Pancreas (tissue), 10 donors: ENCODE data around the gene SETD1A. TPM values are rescaled to one million over a fixed set of nuclear protein-coding genes. Genes with fewer than 3 reads are reported as not detected.
A peak's percentile ranks its signal among the peaks of the same experiment; 100 is the strongest.

Experiments used
- ATAC-seq, 4 donors: fragments of 200-7000 bp; cut with Tn5 transposase; one replicate each; pipeline versions ENCODE4 v1.8.0 to v1.9.1; 2020; ENCODE audit warnings: mild to moderate bottlenecking in 4 of 4, moderate library complexity in 4 of 4
- DNase-seq, 6 donors: peaks; one replicate each; pipeline ENCODE4 v3.0.0-alpha.2; 2020
- FAIRE-seq: peaks from 2 replicates; lab custom pipeline; 2012; peaks lifted over from hg19 to GRCh38; lab: Jason Lieb, UNC
- H3K27ac ChIP-seq, 4 donors: fragments of 200-600 bp; sonication (generic); 1 replicate in 3 of 4; 2 replicates in 1 of 4; pipeline versions ENCODE4 v1.5.0 to v1.8.0; 2020
- H3K27me3 ChIP-seq, 4 donors: fragments of 200-600 bp; one replicate each; pipeline ENCODE4 v1.8.0; 2021
- H3K36me3 ChIP-seq, 3 donors: fragments of 200-600 bp; sonication (generic) in 1 of 3; one replicate each; pipeline versions ENCODE4 v1.5.0 to v1.8.0; 2020 to 2021
- H3K4me1 ChIP-seq, 3 donors: fragments of 200-600 bp; one replicate each; pipeline ENCODE4 v1.8.0; 2021
- H3K4me3 ChIP-seq, 4 donors: fragments of 200-600 bp; sonication (generic) in 2 of 4; one replicate each; pipeline versions ENCODE4 v1.5.0 to v1.8.0; 2020 to 2021
- H3K9me3 ChIP-seq, 4 donors: fragments of 200-600 bp; one replicate each; pipeline ENCODE4 v1.8.0; 2021
- WGBS, 2 donors: extraction: QIAGEN DNeasy Blood & Tissue Kit; methylation state at CpG; one replicate each; pipeline ENCODE4 v1.1.7; 2013; 5-methylcytosine and 5-hydroxymethylcytosine counted together
- intact Hi-C, 3 donors: fragments of 100-400 bp; cut with DNase I; formaldehyde crosslinking; loops; one replicate each; pipeline versions ENCODE4 v1.11.1 to v1.14.2; 2022
- polyA plus RNA-seq, 2 donors: library from polyadenylated mRNA; stranded (reverse); fragments of 200-250 nt; gene quantifications; one replicate each; pipeline ENCODE4 v1.2.3, GENCODE V29; 2013
- total RNA-seq, 6 donors: library from RNA; stranded (reverse); fragmentation: NEBNext Ultra II Directional in 4 of 6; extraction: Animal tissue kit (Norgen Biotek cat#: 25700) in 4 of 6; gene quantifications; one replicate each; pipeline versions ENCODE4 v1.2.1 to v1.2.4, GENCODE V29; 2021 to 2023
- TF ChIP-seq, protein P1 (sequence below), 4 donors: fragments of 200-600 bp; sonication (generic) in 3 of 4; IDR thresholded peaks; one replicate each; pipeline versions ENCODE4 v1.5.0 to v1.8.0; 2021; ENCODE audit warnings: antibody characterized with exemption in 4 of 4
- donor health status: healthy with polysubstance abuse.
- donor health status: DM: no; HTN: no; CAD: no; lungs with moderate emphysema.
- donor health status: DM: no; HTN: no; CAD: no.
- donor health status: control.
- donor health status: control.
- donor health status: Bipolar disorder and iron deficiency.
- donor health status: DM: yes; HTN: yes; CAD: no.
- donor health status: DM: no; HTN: no; CAD: no.
- donor health status: DM: no; HTN: no; CAD: no.
- donor health status: DM: yes; HTN: yes; CAD: no.

SETD1A gene
- total and polyA plus RNA-seq, 8 donors, result 6.5 to 17.9 (median 8.5) TPM

DNA sequence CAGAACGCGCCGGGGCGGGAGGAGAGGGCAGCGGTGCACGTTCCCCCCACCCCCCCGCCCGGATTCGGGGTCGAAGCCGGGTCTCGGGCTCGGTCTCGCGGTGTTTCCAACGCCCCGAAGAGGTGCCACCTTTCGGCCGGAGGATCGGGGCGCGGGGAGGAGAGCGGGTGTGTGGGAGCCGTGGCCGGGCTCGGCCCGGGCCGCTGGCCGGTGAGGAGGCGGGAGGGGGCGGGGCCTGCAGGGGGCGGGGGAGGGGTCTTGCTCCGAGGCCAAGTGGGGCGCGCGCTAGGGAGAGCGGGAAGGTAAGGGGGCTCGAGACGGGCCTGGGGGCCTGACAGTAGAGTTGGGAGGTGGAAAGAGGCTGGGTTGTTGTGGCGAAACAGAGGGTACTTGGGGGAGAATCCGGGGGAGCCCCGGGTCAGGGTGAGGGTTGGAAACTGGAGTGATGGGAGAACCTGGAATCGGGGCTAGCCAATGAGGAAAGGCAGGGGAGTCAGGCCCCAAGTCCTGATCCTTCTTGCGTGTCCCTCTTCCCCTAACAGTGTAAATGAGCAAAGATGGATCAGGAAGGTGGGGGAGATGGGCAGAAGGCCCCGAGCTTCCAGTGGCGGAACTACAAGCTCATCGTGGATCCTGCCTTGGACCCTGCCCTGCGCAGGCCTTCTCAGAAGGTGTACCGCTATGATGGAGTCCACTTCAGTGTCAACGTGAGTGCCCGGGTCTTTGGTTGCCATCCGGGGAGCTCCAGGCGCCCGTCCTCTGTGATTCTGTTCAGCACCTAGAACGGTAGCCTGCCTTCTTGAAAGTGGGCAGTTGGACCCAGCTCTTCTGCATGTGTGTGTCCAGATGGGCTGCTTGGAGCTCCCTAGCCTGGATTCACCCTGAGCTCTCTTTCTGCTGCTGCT, 873 bp downstream of the SETD1A start:
- ATAC-seq (peak in 3 of 4 donors; percentile 4 to 35 (median 10)), DNase-seq (peak; percentile 48 to 85 (median 72)), FAIRE-seq (no peak)
- H3K27me3 ChIP-seq, result no peaks in the 10 kb centered on the region
- no peaks in the 10 kb centered on the region for H3K9me3 ChIP-seq
- peak overlapping the region; percentile 68 to 82 (median 76) for H3K4me3 ChIP-seq
- WGBS, 2 donors, result 8 to 10% methylated on average over 46 to 55 of the region's 55 CpGs
- intact Hi-C loops, result no loop called here
- peak overlapping the region; percentile 93 to 98 (median 95) for H3K27ac ChIP-seq
- TF ChIP-seq, protein P1, sequence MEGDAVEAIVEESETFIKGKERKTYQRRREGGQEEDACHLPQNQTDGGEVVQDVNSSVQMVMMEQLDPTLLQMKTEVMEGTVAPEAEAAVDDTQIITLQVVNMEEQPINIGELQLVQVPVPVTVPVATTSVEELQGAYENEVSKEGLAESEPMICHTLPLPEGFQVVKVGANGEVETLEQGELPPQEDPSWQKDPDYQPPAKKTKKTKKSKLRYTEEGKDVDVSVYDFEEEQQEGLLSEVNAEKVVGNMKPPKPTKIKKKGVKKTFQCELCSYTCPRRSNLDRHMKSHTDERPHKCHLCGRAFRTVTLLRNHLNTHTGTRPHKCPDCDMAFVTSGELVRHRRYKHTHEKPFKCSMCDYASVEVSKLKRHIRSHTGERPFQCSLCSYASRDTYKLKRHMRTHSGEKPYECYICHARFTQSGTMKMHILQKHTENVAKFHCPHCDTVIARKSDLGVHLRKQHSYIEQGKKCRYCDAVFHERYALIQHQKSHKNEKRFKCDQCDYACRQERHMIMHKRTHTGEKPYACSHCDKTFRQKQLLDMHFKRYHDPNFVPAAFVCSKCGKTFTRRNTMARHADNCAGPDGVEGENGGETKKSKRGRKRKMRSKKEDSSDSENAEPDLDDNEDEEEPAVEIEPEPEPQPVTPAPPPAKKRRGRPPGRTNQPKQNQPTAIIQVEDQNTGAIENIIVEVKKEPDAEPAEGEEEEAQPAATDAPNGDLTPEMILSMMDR (IDR thresholded peaks at IDR 0.05), result no peak
- peaks cover 5 to 30% (median 6%) of the 10 kb centered on the region in 3 donors for H3K36me3 ChIP-seq
- H3K4me1 ChIP-seq, result peaks cover 0 to 6% (median 3%) of the 10 kb centered on the region in 3 donors

DNA sequence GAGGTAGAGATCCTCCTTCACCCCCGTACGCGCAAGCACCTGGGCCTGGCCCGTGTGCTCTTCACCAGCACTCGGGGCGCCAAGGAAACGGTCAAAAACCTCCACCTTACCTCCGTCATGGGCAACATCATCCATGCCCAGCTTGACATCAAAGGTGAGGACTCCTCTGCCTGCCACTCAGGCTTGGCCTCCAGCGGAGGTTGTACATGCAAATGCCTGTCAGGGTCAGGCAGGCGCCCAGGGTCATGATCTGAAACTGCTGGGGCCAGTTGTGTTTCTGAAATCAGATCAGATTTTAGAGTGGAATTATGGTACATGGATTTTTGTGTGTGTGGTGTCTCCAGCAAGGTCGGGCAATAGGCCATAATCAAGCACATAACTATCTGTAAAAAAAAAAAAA, 3.8 kb downstream of the SETD1A start:
- no peak for FAIRE-seq
- intact Hi-C loops, result no loop called here
- H3K4me1 ChIP-seq, result peaks cover 0 to 6% (median 3%) of the 10 kb centered on the region in 3 donors

DNA sequence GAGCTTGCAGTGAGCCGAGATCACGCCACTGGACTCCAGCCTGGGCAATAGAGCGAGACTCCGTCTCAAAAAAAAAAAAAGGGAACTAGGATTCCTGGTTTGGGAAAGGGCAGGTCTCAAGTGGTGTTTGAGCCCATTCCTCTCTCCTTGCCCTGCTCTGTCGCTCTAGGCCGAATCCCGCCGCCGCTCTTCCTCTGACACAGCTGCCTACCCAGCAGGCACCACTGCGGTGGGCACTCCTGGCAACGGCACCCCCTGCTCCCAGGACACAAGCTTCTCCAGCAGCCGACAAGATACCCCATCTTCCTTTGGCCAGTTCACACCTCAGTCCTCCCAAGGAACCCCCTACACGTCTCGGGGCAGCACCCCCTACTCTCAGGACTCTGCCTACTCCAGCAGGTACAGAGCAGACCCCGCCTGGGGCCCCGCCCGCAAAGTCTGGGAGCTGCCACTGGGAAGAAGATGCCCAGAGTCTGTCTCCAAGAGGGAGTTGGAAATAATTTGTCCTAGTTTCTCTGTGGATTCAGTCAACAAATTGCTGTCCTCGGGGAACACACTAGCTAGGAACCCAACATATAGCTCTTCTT, 6.5 kb downstream of the SETD1A start:
- no peak for FAIRE-seq
- no peak for ATAC-seq
- Histone ChIP-seq H3K9me3 (no peaks in the 10 kb centered on the region), H3K27me3 (no peaks in the 10 kb centered on the region), H3K4me3 (no peak overlapping the region), H3K36me3 (peaks cover 8 to 63% (median 17%) of the 10 kb centered on the region in 3 donors), H3K27ac (no peak overlapping the region), H3K4me1 (peaks cover 0 to 2% (median 0%) of the 10 kb centered on the region in 3 donors)
- TF ChIP-seq, protein P1 (IDR thresholded peaks at IDR 0.05), result no peak
- no peak for DNase-seq
- WGBS, 2 donors, result 94% methylated on average over 18 of the region's 18 CpGs
- intact Hi-C loops, result no loop called here

More for the DNA sequence above, 3.8 kb downstream of the SETD1A start:
- H3K4me3 ChIP-seq, result no peak overlapping the region
- ATAC-seq (no peak), DNase-seq (no peak)
- H3K27ac ChIP-seq, result no peak overlapping the region
- H3K27me3 ChIP-seq, result no peaks in the 10 kb centered on the region
- TF ChIP-seq, protein P1 (IDR thresholded peaks at IDR 0.05), result no peak
- no peaks in the 10 kb centered on the region for H3K9me3 ChIP-seq
- peaks cover 5 to 57% (median 16%) of the 10 kb centered on the region in 3 donors for H3K36me3 ChIP-seq
- WGBS, 2 donors, result 93% methylated on average over 11 of the region's 11 CpGs

DNA sequence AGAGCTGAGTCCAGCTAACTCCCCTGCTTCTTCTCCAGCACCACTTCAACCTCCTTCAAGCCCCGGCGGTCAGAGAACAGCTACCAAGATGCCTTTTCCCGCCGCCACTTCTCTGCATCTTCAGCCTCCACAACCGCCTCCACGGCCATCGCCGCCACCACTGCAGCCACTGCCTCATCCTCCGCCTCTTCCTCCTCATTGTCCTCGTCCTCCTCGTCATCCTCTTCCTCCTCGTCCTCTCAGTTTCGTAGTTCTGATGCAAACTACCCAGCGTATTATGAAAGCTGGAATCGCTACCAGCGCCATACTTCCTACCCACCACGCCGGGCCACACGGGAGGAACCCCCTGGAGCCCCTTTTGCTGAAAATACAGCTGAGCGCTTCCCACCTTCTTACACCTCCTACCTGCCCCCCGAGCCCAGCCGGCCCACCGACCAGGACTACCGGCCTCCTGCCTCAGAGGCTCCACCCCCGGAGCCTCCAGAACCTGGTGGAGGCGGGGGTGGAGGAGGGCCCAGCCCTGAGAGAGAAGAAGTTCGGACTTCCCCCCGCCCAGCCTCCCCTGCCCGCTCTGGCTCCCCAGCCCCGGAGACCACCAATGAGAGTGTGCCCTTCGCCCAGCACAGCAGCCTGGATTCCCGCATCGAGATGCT, 7.1 kb downstream of the SETD1A start:
- Histone ChIP-seq H3K4me1 (no peaks in the 10 kb centered on the region), H3K4me3 (no peak overlapping the region), H3K27me3 (no peaks in the 10 kb centered on the region), H3K36me3 (peaks cover 8 to 70% (median 17%) of the 10 kb centered on the region in 3 donors), H3K27ac (no peak overlapping the region), H3K9me3 (no peaks in the 10 kb centered on the region)
- no peak for ATAC-seq
- WGBS, 2 donors, result 89 to 90% methylated on average over 32 to 33 of the region's 33 CpGs
- peak in 1 of 6 donors; percentile 32 for DNase-seq
- no peak for FAIRE-seq
- TF ChIP-seq, protein P1 (IDR thresholded peaks at IDR 0.05), result no peak
- intact Hi-C loops, result no loop called here
